SKM-1 treated with dmso at 0.1 percent for 144 hours (cell line): Measurements from ENCODE around the gene SPAG5.
"Not testable (repeated sequence)": the region's sequence is repeated elsewhere in the genome, so short reads cannot be mapped to it uniquely, and the experiment has no call there.

Experiments
- DNase-seq: peaks from one replicate; lab custom pipeline; 2025; ENCODE audit not compliant: unreplicated experiment; lab: John Stamatoyannopoulos, UW

SPAG5 gene

GRCh38 chr17:28610376-28610775 lies 11.6 kb upstream of the SPAG5 start:
- DNase-seq, result no peak

- DNase-seq, result not testable (repeated sequence)
Measured at GRCh38 chr17:28604031-28604430, 5.2 kb upstream of the SPAG5 start.

- peak; percentile 68 for DNase-seq
Measured at GRCh38 chr17:28599311-28600184, 723 bp upstream of the SPAG5 start.

- DNase-seq, result peak; percentile 50
Measured at GRCh38 chr17:28598389-28598788, 436 bp downstream of the SPAG5 start.

- DNase-seq, result no peak
Measured at GRCh38 chr17:28597606-28598383, 1.0 kb downstream of the SPAG5 start.

GRCh38 chr17:28592260-28592659 lies 6.6 kb downstream of the SPAG5 start:
- DNase-seq, result no peak

GRCh38 chr17:28585851-28586250 lies 13.0 kb downstream of the SPAG5 start:
- DNase-seq, result no peak

GRCh38 chr17:28584434-28584833 lies 14.4 kb downstream of the SPAG5 start:
- DNase-seq, result no peak

- no peak for DNase-seq
Measured at GRCh38 chr17:28582513-28582912, 16.3 kb downstream of the SPAG5 start.

- DNase-seq, result no peak
Measured at GRCh38 chr17:28580959-28581358, 17.9 kb downstream of the SPAG5 start.

GRCh38 chr17:28579526-28579925 lies 19.3 kb downstream of the SPAG5 start:
- DNase-seq, result no peak

- DNase-seq, result no peak
Measured at GRCh38 chr17:28578246-28579195, 20.3 kb downstream of the SPAG5 start.

GRCh38 chr17:28577466-28577824 lies 21.4 kb downstream of the SPAG5 start:
- no peak for DNase-seq

GRCh38 chr17:28576758-28577465 lies 21.9 kb downstream of the SPAG5 start, which contains the start of gene ALDOC:
ALDOC (minus strand) TSS chr17:28576895; CDS start chr17:28575532, 1,363 bp downstream.
- DNase-seq, result peak; percentile 73

GRCh38 chr17:28576016-28576415 lies 22.8 kb downstream of the SPAG5 start:
- not testable (repeated sequence) for DNase-seq

GRCh38 chr17:28575126-28575795 lies 23.6 kb downstream of the SPAG5 start:
- no peak for DNase-seq

- DNase-seq, result no peak
Measured at GRCh38 chr17:28574526-28574925, 24.3 kb downstream of the SPAG5 start.

GRCh38 chr17:28573966-28574480 lies 24.8 kb downstream of the SPAG5 start:
- DNase-seq, result no peak

- no peak for DNase-seq
Measured at GRCh38 chr17:28573521-28573920, 25.3 kb downstream of the SPAG5 start.

GRCh38 chr17:28573040-28573380 lies 25.8 kb downstream of the SPAG5 start:
- DNase-seq, result no peak
